ENCODE measurements around the gene PDZD2. TPM values are rescaled to one million over a fixed set of nuclear protein-coding genes. Genes with fewer than 3 reads are reported as not detected.

Gene PDZD2
- total RNA-seq, 2 donors from 2014 or later: 1.4 to 3.0 TPM

DNA sequence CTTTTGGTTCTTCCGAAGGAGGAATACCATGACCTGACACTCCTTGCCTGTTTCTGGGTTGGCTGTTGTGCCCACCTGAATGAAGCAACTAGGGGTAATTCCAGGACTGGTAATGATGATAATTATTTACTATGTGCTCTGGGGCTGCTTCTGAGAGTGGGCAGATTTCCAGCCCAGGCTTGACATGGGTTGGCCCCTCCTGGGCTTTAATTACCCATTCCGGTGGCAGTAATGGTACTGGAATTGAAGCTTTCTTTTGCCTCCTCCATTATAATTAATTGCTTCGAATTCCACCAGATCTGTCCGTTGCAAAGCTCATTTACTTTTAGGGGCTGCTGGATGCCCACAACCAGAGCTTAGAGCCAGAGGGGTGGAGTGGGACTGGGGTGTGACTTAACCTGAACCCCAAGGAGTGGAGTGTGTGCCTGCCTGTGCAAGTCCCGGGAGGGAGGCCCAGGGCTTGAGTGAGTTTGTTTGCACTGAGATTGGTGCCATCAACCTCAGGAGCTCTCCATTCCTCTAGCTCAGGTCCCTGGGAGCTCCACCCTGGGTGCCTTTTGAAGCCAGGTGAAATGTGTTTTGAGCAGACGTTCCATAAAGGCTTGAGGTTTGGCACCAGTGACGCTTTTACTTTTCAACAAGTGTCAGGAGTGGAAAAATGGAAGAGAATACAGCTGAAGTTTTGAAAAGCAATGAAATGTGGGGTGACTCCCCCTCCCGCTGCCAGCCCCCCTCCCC is 214.6 kb downstream of the PDZD2 start:
- no peak for DNase-seq
- ATAC-seq: no peak
- peaks cover 47% of the 10 kb centered on the region for H3K27me3 Mint-ChIP-seq
- peak overlapping the region; percentile 85 for H3K4me3 Mint-ChIP-seq
- no peaks in the 10 kb centered on the region for H3K36me3 Mint-ChIP-seq (ENCODE audit: low read depth)
- peaks cover 13% of the 10 kb centered on the region for H3K4me1 Mint-ChIP-seq
- no peaks in the 10 kb centered on the region for H3K9me3 ChIP-seq (ENCODE audit: control insufficient read depth, low read length, poor library complexity, severe bottlenecking)
- H3K27ac Mint-ChIP-seq: no peak overlapping the region

DNA sequence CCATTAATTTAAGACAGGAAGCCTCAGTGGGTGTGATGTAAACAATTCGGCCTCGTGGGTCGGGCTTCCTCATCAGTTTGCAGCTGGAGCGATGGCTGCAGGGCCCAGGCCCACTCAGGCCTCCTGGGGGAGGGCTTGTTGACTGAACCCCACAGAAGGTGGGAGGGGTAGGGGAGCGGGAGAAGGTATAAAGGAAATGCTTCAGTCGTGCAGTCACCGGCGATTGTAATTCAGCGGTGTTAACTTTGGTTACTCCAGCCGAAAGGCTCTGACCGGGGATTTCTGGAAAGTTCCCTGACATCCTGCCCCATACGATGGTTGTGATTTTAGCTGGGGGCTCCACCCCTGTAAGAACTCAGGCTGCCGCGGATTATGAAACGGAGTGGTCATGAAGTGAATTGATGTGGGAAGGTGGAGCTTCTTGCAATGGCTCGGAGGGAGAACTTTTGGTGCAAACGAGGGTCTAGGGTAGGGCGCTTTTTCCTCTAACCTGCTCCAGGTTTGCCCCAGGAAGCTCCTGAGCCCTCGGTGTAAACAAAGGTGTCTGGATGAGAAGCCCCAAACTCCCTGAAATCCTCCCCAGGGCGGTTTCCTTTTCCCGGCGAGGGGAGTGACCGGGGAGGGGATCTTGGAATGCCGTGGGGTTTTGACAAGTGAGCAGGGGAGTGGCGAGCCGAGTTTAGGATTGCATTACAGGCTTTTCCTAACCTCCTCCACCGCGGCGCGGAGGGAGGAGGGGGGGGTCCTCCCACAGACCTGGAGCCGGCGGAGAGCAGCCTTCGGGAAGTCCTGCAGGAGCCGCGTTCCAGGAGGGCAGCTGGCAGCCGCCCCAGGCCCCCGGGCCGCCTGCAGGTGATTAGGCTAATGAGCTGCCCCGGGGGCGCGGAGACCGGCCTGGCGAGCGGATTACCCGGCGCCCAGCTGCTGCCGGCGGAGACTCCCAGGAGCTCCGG is 215.5 kb downstream of the PDZD2 start:
- DNase-seq (no peak), ATAC-seq (no peak)
- H3K27ac Mint-ChIP-seq: no peak overlapping the region
- peaks cover 1% of the 10 kb centered on the region for H3K36me3 Mint-ChIP-seq (ENCODE audit: low read depth)
- peaks cover 13% of the 10 kb centered on the region for H3K4me1 Mint-ChIP-seq
- peak overlapping the region; percentile 85 for H3K4me3 Mint-ChIP-seq
- H3K27me3 Mint-ChIP-seq: peaks cover 47% of the 10 kb centered on the region
- H3K9me3 ChIP-seq (ENCODE audit: control insufficient read depth, low read length, poor library complexity, severe bottlenecking): no peaks in the 10 kb centered on the region

DNA sequence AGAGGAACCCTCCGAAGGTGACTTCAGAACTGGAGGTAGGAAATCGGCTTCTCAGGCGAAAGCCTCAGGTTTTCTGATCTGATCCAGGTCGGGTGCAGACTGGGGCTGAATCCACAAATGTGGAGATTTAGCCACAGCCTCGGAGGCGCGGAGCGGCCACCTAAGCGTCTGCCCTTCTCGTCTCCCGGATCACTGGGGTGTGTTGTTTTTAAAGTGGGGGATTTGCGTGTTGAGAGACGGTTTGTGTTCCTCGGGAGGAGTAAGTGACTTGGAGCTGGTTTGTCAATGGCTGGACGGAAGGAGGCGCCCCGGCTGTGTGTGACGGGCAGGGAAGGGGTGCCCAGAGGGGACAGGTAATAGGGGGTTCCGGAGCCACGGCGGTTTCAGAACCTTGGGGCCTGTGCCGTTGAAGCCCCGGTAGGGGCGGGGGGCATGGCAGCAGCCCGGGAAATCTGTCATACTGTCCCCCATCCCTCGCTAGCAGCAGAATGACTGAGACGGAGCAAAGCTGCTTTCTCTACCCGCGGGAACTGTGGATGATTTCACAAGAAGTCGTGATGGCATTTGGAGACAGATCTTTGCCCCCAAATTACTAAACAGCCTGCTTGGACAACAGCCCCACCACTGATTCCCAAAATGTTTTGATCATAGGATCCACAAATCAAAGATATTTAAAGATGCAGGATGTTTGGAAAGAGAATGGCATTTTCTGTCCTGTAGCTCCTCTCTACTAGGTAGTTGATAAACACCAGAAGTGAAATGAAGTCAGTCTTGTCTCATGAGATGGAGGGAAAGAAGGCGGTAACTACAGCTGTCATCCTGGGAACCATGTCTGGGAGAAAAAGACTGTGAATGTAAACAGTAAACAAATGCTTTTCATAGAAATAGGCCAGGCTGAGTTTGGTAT is 216.5 kb downstream of the PDZD2 start:
- no peaks in the 10 kb centered on the region for H3K9me3 ChIP-seq (ENCODE audit: control insufficient read depth, low read length, poor library complexity, severe bottlenecking)
- Mint-ChIP-seq H3K4me3 (peak overlapping the region; percentile 85), H3K36me3 (ENCODE audit: low read depth) (peaks cover 2% of the 10 kb centered on the region), H3K27ac (no peak overlapping the region), H3K4me1 (peaks cover 13% of the 10 kb centered on the region), H3K27me3 (peaks cover 47% of the 10 kb centered on the region)
- no peak for ATAC-seq
- DNase-seq: no peak

DNA sequence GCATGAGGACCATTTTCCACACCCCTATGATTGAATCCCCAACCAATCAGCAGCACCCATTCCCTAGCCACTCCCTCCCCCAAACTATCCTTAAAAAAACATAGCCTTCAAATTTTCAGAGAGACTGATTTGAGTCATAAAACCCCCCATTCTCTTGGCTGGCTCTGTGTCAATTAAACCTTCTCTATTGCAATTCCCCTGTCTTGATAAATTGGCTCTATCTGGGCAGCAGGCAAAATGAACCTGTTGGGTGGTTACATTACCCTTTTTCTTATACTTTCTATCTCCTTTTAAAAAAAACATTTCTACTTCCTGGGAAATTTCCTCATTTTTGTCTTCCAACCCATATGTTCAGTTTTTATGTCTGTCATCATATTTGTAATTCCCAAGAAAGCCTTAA is 220.2 kb downstream of the PDZD2 start:
- peaks cover 2% of the 10 kb centered on the region for H3K36me3 Mint-ChIP-seq (ENCODE audit: low read depth)
- no peak for ATAC-seq
- peaks cover 27% of the 10 kb centered on the region for H3K27me3 Mint-ChIP-seq
- DNase-seq: no peak
- H3K9me3 ChIP-seq (ENCODE audit: control insufficient read depth, low read length, poor library complexity, severe bottlenecking): no peaks in the 10 kb centered on the region
- no peak overlapping the region for H3K4me3 Mint-ChIP-seq
- H3K27ac Mint-ChIP-seq: no peak overlapping the region
- peaks cover 12% of the 10 kb centered on the region for H3K4me1 Mint-ChIP-seq

DNA sequence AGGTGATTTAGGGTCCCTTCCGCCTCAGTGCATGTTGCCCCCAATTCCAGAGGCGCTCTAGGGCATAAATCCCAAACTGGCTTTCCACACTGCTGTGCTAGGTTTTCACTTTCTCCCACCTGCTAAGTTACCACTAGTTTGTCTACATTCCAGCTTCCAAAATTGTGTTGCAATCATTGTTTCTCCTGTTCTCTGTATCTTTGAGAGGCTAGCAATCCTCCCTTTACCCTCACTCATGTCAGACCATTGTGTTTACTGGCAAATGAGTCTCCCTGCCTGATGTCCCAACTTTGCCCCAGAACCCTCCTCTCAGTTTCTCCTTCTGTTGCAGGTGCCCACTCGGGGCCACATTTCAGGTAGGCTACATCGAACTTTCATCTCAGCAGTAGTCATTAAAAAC is 221.3 kb downstream of the PDZD2 start:
- H3K4me1 Mint-ChIP-seq: peaks cover 4% of the 10 kb centered on the region
- H3K27me3 Mint-ChIP-seq: peaks cover 16% of the 10 kb centered on the region
- no peak for ATAC-seq
- H3K27ac Mint-ChIP-seq: no peak overlapping the region
- no peak overlapping the region for H3K4me3 Mint-ChIP-seq
- H3K36me3 Mint-ChIP-seq (ENCODE audit: low read depth): peaks cover 2% of the 10 kb centered on the region
- H3K9me3 ChIP-seq (ENCODE audit: control insufficient read depth, low read length, poor library complexity, severe bottlenecking): no peaks in the 10 kb centered on the region
- no peak for DNase-seq

DNA sequence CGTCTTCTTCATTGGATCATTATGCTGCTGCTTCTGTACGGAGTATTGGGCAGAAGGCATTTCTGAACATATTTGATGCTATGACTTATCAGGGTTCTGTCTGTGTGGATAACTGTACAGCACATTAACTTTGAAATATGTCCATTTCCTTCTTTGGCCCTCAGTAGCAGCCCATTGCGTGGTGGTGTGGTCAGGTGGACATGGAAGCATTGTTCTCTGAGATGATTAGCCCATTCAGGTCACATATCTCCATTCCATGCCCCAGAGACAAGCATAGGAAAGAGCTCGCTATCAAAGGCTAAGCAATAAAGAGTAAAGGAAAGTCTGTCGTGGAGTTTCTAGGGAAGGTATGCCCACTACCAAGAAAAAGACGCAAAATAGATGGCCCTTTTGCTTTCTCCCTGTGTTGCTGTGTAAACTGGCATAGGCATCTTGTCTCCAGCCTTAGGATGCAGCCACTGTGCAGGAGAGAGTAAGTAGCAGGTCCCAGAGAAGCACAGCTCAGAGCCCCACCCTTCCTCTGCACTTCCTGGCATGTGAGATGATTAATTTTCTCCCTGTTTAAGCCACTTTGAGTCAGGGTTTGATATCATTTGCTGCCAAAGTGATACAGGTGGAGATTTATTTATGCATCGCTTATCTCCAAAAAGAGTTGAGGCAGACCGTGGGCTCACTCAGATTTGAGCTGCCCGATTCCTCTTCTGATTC is 221.9 kb downstream of the PDZD2 start:
- H3K27me3 Mint-ChIP-seq: peaks cover 11% of the 10 kb centered on the region
- H3K36me3 Mint-ChIP-seq (ENCODE audit: low read depth): peaks cover 2% of the 10 kb centered on the region
- H3K9me3 ChIP-seq (ENCODE audit: control insufficient read depth, low read length, poor library complexity, severe bottlenecking): no peaks in the 10 kb centered on the region
- ATAC-seq: no peak
- no peak for DNase-seq
- peaks cover 2% of the 10 kb centered on the region for H3K4me1 Mint-ChIP-seq
- no peak overlapping the region for H3K4me3 Mint-ChIP-seq
- no peak overlapping the region for H3K27ac Mint-ChIP-seq

DNA sequence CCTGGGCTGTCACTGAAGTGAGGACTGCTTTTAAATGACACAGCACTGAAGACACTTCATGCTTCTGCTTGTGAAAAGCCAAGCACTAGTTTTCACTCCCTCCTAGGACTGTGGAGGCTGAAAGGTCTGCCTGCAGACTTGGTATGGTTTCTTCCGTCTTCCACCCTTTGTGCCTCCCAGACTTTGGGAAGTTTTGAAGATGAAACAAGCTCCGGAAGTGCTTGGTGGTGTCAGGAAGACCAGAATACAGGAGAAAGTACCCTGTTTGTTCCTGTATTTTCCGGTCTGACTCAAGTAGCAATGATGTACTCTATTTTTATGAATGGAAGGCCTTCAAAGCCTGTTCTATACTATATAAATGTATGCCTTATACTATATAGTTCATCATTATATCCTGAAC is 222.7 kb downstream of the PDZD2 start:
- H3K4me3 Mint-ChIP-seq: no peak overlapping the region
- peaks cover 2% of the 10 kb centered on the region for H3K36me3 Mint-ChIP-seq (ENCODE audit: low read depth)
- H3K4me1 Mint-ChIP-seq: peaks cover 8% of the 10 kb centered on the region
- H3K27ac Mint-ChIP-seq: no peak overlapping the region
- ATAC-seq (no peak), DNase-seq (no peak)
- H3K27me3 Mint-ChIP-seq: peaks cover 16% of the 10 kb centered on the region
- H3K9me3 ChIP-seq (ENCODE audit: control insufficient read depth, low read length, poor library complexity, severe bottlenecking): no peaks in the 10 kb centered on the region

DNA sequence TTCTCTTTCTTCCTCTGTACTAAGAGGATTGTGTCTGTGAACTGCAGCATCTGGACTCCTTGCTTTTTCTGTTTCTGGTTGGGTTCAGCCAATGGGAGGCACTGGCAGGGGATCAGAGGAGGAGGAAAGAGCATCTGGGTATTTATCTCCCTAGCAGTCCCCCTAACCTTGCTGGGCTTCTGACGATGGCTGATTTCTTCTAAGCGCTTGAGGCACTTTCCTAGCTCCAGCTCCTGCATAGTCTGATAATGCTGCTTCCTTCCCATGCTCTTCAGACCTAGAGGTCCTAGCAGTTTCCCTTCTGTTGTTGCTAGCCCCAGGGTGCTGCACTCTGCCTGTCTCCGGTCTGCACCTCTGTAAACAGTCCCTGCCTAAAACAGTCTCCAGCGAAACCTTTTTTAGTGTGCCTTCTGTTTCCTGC is 225.1 kb downstream of the PDZD2 start:
- peaks cover 2% of the 10 kb centered on the region for H3K36me3 Mint-ChIP-seq (ENCODE audit: low read depth)
- no peak overlapping the region for H3K4me3 Mint-ChIP-seq
- peaks cover 8% of the 10 kb centered on the region for H3K4me1 Mint-ChIP-seq
- peaks cover 20% of the 10 kb centered on the region for H3K27me3 Mint-ChIP-seq
- H3K9me3 ChIP-seq (ENCODE audit: control insufficient read depth, low read length, poor library complexity, severe bottlenecking): no peaks in the 10 kb centered on the region
- no peak for DNase-seq
- H3K27ac Mint-ChIP-seq: no peak overlapping the region
- ATAC-seq: no peak

DNA sequence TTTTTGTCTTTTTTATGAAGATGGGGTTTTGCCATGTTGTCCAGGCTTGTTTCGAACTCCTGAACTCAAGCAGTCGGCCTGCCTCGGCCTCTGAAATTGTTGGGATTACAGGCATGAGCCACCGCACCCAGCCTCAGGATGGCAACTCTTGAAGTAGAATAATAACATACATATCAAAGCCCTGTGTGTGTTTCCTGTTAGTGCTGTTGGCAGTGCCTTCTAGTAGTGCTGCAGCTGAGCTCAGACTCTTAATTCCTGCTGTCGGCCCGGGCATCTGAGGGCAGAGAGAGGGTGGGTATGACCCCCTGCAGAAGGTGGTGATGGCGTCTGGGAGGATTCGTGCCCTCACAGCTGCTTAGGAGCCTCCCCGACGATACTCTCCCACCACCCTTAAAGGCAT is 227.2 kb downstream of the PDZD2 start:
- H3K9me3 ChIP-seq (ENCODE audit: control insufficient read depth, low read length, poor library complexity, severe bottlenecking): no peaks in the 10 kb centered on the region
- Mint-ChIP-seq H3K4me3 (no peak overlapping the region), H3K27me3 (peaks cover 25% of the 10 kb centered on the region), H3K27ac (no peak overlapping the region), H3K36me3 (ENCODE audit: low read depth) (no peaks in the 10 kb centered on the region), H3K4me1 (peaks cover 8% of the 10 kb centered on the region)
- DNase-seq: no peak
- ATAC-seq: peak; percentile 27

DNA sequence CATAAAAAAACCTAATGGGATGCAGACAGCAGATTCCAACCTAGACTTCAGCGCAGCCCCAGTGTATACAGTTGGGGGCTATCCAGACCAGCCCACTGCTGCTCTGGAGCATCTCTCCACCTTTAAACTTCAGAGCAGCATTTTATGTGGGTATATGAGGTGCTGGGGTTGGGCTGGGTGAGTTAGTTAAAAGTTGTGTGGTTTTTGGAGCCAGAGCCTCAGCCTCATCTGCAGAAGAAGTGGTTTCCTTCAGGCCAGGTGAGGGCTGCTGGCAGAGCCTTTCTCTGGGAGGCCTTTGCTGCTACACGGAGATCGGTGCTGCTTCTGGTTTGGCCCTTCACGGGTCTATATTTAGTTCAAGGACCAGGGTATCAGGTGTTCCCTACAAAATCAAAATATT is 228.3 kb downstream of the PDZD2 start:
- DNase-seq: no peak
- Mint-ChIP-seq H3K4me1 (peaks cover 8% of the 10 kb centered on the region), H3K27ac (no peak overlapping the region), H3K36me3 (ENCODE audit: low read depth) (no peaks in the 10 kb centered on the region), H3K4me3 (no peak overlapping the region), H3K27me3 (peaks cover 25% of the 10 kb centered on the region)
- no peaks in the 10 kb centered on the region for H3K9me3 ChIP-seq (ENCODE audit: control insufficient read depth, low read length, poor library complexity, severe bottlenecking)
- ATAC-seq: peak; percentile 51

DNA sequence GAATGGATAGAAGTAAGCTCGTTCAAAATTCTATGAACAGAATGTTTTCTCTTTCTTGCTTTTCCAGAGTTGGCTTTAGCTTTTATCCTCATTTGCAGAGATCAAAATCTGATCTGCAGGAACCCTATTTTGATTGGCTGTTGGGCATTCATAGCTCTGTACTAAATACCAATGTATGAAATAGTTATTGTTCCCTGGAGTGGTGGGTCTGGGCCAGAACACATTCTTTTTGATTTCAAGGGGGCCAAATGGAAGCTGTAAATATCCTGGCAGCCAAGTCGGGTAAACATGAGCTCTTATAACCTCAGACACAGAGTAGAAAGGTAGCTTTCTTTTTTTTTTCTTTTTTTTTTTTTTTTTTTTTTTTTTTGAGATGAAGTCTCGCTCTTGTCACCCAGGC is 241.5 kb downstream of the PDZD2 start:
- Mint-ChIP-seq H3K4me3 (no peak overlapping the region), H3K4me1 (no peaks in the 10 kb centered on the region), H3K27me3 (no peaks in the 10 kb centered on the region), H3K27ac (no peak overlapping the region), H3K36me3 (ENCODE audit: low read depth) (no peaks in the 10 kb centered on the region)
- no peak for ATAC-seq
- no peak for DNase-seq
- no peaks in the 10 kb centered on the region for H3K9me3 ChIP-seq (ENCODE audit: control insufficient read depth, low read length, poor library complexity, severe bottlenecking)

DNA sequence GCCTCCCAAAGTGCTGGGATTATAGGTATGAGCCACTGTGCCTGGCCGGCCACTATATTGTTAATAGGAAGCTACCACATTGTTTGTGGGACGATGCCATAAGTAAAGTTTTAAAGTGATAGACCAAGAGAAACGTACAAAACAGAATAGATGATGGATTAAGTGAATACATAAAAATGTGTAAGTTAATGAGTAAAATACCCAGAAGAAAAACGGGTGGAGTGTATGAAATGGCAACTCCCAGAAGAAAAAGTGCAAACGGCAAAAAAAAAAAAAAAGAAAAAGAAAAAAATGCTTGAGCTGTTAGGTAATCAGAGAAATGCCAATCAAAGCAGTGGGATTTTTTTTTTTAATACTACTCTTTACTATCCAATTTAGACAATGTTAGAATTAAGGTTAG is 246.0 kb downstream of the PDZD2 start:
- no peak overlapping the region for H3K27ac Mint-ChIP-seq
- H3K9me3 ChIP-seq (ENCODE audit: control insufficient read depth, low read length, poor library complexity, severe bottlenecking): no peaks in the 10 kb centered on the region
- DNase-seq: no peak
- H3K27me3 Mint-ChIP-seq: peaks cover 7% of the 10 kb centered on the region
- no peak for ATAC-seq
- H3K4me1 Mint-ChIP-seq: no peaks in the 10 kb centered on the region
- no peak overlapping the region for H3K4me3 Mint-ChIP-seq
- H3K36me3 Mint-ChIP-seq (ENCODE audit: low read depth): no peaks in the 10 kb centered on the region
